ENCODE data around the gene TMC6. TPM values are rescaled to one million over a fixed set of nuclear protein-coding genes. Genes with fewer than 3 reads are reported as not detected.

Gene TMC6
- total RNA-seq, 2 experiments from 2014 or later, result 128 to 132 TPM

DNA sequence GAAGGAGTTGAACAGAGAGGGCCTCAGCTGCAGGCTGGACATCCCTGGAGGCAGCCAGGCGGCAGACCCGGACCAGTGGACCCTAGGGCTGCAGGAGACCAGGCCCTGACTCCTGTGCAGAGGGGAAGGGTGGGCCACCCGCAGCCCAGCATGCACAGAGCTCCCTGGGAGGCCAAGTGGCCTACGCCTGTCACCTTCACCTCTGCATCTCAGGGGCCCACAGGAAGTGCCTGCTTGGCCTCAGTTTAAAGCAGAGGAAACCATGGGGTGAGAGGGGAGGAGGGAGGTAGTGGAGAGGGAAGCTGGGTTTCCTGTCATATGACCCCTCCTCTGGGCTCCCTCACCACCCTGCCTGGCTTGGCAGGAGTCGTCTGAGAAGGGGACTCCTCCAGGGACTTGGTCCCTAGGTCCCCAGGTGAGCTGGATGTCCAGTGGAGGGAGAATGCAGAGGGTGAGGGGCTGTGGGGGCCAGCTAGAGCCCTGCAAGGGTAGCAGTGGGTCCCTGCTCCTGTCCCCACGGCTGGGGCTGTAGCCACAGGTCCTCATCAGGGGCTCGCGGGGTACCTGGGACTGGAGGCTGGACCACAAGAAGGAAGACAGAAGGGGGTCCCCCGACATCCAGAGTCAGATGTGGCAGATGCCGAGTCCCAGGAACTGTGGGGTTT lies 2.0 kb upstream of the TMC6 start, which contains the start of gene TMC8:
Gene TMC8 (plus strand): TSS at position 335 of the 665 bp plus-strand sequence. CDS start 818 bp downstream, outside the sequence.
- ChIA-PET POLR2A (interaction anchor here (1.0 to 1.8 kb wide), 4 partner anchors 8 to 16 kb away, joined by 3 to 8 read pairs (median 6); no protein-coding TSS in a partner anchor), CTCF (interaction anchor here (1.0 to 10.0 kb wide), 3 partner anchors 10 to 39 kb away, joined by 3 to 62 read pairs (median 5); no protein-coding TSS in a partner anchor)

- POLR2A ChIA-PET, result interaction anchor here (1.0 to 1.8 kb wide), 4 partner anchors 9 to 16 kb away, joined by 3 to 8 read pairs (median 6); no protein-coding TSS in a partner anchor
- CTCF ChIA-PET, result interaction anchor here (1.0 to 10.0 kb wide), 3 partner anchors 16 to 46 kb away, joined by 3 to 62 read pairs (median 5); no protein-coding TSS in a partner anchor
These were observed 1.5 kb upstream of the TMC6 start for GRCh38 chr17:78130090-78130436.

GRCh38 chr17:78129351-78130089 lies 965 bp upstream of the TMC6 start:
- CTCF ChIA-PET, result interaction anchor here (0.9 to 10.0 kb wide), 3 partner anchors 15 to 122 kb away, joined by 3 to 62 read pairs (median 5); no protein-coding TSS in a partner anchor

GRCh38 chr17:78127888-78128550 lies 536 bp downstream of the TMC6 start:
- ChIA-PET CTCF (interaction anchor here (0.9 to 10.0 kb wide), 4 partner anchors 8 to 233 kb away, joined by 3 to 68 read pairs (median 33); no protein-coding TSS in a partner anchor), POLR2A (interaction anchor here (0.7 to 1.7 kb wide), 4 partner anchors 9 to 169 kb away, joined by 3 to 7 read pairs (median 4); partner anchors contain the start of gene TNRC6C)

More at GRCh38 chr17:78129351-78130089, 965 bp upstream of the TMC6 start:
- POLR2A ChIA-PET, result interaction anchor here (1.3 to 1.8 kb wide), 3 partner anchors 8 to 15 kb away, joined by 3 to 8 read pairs (median 6); no protein-coding TSS in a partner anchor

DNA sequence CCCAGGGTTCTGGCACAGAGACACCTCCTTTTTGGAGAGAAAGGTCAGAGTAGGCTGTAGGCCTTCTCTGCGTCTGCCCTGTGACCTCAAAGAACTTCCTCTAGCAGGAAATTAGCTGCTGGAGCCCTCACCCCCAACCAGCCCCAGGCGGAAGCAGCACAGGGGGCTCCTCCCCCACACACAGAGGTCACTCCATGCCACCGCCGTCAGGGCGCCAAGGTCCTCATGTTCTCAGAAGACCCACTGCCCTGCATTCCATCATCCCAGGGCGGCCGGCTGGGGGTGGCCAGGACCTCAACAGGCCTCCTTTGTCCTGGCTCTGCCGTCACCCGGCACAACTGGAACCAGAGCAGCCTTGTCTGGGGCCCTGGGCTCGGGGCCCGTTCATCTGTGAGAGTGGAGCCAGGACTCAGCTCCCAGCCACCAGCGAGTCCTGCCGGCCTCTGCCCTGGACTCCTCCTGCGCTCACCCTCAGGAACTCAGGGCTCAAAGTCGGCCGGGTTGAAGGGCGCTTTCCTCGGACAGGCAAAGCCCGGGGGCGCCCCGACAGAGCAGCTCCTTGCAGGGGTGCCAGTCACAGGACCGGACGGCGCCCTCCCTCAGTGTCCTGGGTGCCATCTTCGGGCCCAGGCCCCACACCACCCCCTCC lies 1.2 kb downstream of the TMC6 start:
- POLR2A ChIA-PET, result interaction anchor here (0.7 to 1.7 kb wide), 4 partner anchors 8 to 169 kb away, joined by 3 to 7 read pairs (median 4); partner anchors contain the start of gene TNRC6C
- CTCF ChIA-PET, result interaction anchor here (0.8 to 10.0 kb wide), 5 partner anchors 9 to 233 kb away, joined by 3 to 68 read pairs (median 4); no protein-coding TSS in a partner anchor

- ChIA-PET POLR2A (interaction anchor here (0.7 to 1.7 kb wide), 4 partner anchors 8 to 168 kb away, joined by 3 to 7 read pairs (median 4); partner anchors contain the start of gene TNRC6C), CTCF (interaction anchor here (0.8 to 10.0 kb wide), 4 partner anchors 9 to 18 kb away, joined by 3 to 68 read pairs (median 32); no protein-coding TSS in a partner anchor)
These were observed 1.7 kb downstream of the TMC6 start for GRCh38 chr17:78126895-78127238.

DNA sequence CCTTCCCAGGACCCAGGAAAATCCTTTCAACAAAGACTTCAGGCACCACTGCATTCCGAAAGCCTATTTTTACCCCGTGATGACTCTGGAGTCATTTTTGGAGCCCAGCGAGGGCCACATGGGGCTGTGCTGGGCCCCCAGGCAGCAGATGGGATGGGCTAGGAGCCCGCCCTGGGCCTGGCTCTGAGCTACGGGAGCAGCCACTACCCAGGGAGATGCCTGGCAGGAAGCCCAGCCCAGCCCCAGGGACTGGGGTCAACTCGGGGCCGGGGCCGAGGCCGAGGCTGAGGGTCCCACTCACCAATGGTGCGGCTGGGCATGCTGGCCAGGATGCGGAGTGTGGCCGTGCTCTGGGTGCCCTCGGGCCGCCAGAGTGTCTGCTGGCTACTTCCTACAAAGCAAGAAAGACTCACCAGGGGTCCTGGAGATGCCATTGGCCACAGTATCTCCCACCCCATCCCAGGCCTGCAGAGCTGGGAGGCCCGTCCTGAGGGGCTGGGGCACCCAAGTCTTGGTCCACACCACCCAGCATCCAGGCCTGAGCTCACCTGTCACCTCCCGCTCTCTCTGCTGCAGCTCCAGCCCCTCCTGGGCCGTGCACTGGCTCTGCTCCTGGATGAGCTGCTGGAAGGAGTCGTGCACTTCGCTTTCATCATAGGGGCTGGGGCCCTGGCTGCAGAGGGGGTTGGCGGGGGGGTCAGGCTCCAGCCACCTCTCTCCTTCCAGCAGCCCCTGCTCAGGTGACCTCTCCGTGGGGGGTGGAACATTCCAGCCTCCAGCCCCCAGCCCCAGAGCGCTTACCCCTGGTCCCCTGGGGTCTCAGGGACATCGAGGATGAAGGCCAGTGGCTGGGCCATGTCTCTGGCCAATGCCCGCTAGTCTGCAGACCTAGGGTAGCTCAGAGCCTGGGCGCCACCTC lies 2.3 kb downstream of the TMC6 start:
- CTCF ChIA-PET, result interaction anchor here (0.8 to 10.0 kb wide), 4 partner anchors 10 to 19 kb away, joined by 3 to 68 read pairs (median 32); no protein-coding TSS in a partner anchor
- POLR2A ChIA-PET, result interaction anchor here (1.0 to 1.7 kb wide), 5 partner anchors 11 to 168 kb away, joined by 3 to 7 read pairs (median 6); partner anchors contain the start of gene TNRC6C

DNA sequence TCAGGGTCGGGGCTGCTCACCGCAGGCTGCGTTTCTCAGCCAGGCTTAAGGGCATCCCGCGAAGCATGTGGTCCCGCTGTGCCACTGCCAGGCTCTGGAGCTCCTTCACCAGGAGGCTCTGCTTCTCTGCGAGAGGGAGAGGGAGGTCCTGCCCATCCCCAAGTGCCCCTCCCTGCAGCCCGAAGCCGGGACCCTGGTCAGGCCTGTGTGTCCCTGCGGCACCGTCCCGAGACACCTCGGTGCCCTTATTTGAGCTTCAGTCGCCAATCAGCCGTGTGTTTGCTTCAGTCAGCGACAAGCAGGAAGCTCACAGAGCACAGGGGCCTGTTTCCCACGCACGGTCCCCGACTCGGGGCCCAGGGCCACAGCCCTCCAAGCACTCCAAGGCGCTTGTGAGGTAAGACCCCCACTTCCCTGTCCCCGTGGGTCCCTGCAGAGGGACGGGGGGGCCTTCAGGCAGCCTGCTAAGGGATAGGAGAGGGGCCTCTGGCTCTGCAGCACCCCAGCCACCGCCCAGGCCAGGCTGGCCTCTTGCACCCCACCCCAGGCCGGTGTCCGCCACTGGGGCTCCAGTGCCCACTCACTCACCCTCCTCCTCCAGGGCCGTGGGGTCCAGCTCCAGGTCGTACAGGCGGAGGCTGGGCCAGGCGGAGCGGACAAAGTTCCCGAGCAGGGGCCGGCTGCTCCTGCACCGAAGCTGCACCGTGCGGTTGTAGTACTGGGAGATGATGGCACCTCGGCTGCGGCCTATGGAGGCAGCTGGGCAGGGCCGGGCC lies 3.2 kb downstream of the TMC6 start:
- ChIA-PET POLR2A (interaction anchor here (1.0 to 1.7 kb wide), 5 partner anchors 9 to 44 kb away, joined by 4 to 6 read pairs (median 4); no protein-coding TSS in a partner anchor), CTCF (interaction anchor here (0.6 to 10.0 kb wide), 5 partner anchors 11 to 663 kb away, joined by 3 to 68 read pairs (median 4); no protein-coding TSS in a partner anchor)

- ChIA-PET CTCF (interaction anchor here (0.6 to 10.0 kb wide), 5 partner anchors 11 to 663 kb away, joined by 3 to 68 read pairs (median 4); no protein-coding TSS in a partner anchor), POLR2A (interaction anchor here (1.0 to 1.7 kb wide), 4 partner anchors 10 to 15 kb away, joined by 4 to 6 read pairs (median 4); no protein-coding TSS in a partner anchor)
These were observed 3.8 kb downstream of the TMC6 start for GRCh38 chr17:78124836-78125137.

GRCh38 chr17:78124081-78124835 lies 4.3 kb downstream of the TMC6 start:
- ChIA-PET CTCF (interaction anchor here (1.2 to 10.0 kb wide), 4 partner anchors 10 to 127 kb away, joined by 4 to 68 read pairs (median 33); no protein-coding TSS in a partner anchor), POLR2A (interaction anchor here (0.7 to 1.7 kb wide), 5 partner anchors 10 to 18 kb away, joined by 4 to 6 read pairs (median 4); no protein-coding TSS in a partner anchor)

DNA sequence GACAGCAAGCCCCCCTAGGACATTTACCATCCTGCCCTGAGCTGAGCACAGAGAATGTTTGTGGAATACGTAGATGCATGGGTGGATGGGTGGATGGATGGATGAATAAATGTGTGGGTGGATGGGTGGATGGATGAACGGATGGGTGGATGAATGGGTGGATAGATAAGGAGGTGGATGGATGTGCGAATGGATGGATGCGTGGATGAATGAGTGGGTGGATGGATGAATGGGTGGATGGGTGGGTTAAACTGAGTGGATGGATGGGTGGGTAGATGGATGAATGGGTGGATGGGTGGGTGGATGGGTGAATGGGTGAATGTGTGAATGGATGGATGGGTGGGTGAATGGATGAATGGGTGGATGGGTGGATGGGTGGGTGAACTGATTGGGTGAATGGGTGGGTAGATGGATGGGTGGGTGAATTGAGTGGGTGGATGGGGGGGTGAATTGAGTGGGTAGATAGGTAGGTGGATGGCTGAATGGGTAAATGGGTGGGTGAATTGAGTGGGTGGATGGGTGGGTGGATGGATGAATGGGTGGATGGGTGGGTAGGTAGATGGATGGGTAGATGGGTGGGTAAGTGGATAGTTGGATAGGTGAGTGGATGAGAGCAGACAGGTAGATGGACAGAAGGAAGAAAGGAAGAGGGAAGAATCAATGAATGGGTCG lies 5.2 kb downstream of the TMC6 start:
- CTCF ChIA-PET, result interaction anchor here (2.2 to 10.0 kb wide), 3 partner anchors 9 to 13 kb away, joined by 6 to 68 read pairs (median 62); no protein-coding TSS in a partner anchor
- POLR2A ChIA-PET, result interaction anchor here (0.6 to 0.7 kb wide), 2 partner anchors 19 to 139 kb away, joined by 4 to 6 read pairs; no protein-coding TSS in a partner anchor

DNA sequence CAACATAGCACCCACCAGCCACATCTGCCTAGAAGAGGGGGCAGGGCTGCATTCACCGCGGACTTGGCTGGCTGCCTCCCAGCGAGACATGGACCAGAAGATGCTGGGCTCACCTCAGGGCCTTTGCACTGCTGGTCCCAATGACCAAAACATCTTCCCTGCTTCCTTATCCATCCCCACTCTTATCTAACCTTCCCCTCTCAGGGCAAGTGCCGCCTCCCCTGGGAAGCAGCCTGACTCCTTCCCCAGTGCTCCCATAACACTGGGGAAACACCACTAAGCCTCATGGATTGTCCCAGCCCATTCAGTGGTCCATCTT lies 5.7 kb downstream of the TMC6 start:
- POLR2A ChIA-PET, result interaction anchor here (0.6 kb wide), 1 partner anchor 139 kb away, joined by 6 read pairs; no protein-coding TSS in a partner anchor
- CTCF ChIA-PET, result interaction anchor here (1.5 to 10.0 kb wide), 4 partner anchors 9 to 13 kb away, joined by 4 to 62 read pairs (median 10); no protein-coding TSS in a partner anchor

DNA sequence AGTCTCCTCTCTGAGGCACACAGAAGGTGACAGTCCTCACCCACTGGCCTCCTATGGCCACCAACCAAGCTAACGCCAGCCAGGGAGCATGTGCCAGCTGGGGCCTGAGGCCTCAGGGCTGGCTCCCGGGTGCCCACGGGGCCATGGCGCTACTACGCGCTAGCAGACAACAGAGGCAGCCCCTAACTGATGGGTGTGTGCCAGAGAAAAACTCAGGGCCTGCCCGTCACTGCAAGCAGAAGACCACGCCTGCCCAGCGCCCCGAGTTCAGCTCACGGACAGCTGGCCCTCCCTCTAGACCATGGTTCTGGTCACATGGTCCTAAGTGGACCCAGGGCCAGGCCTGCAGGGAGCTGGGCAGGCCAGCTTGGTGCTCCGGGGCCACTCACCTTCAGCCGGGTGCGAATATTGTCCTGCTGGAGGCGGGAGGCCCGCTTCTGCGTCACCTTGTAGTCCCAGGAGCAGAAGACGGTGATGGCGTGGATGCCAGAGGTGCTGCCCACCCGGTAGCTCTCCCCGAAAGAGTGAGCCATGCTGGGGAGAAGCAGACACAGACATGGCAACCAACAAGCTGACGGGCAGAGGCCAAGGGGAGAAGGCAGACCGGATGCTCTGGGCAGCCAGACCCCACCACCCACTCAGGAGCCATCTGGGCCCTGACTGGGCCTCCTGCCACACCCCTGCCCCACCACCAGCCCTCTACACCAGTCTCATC lies 6.2 kb downstream of the TMC6 start:
- ChIA-PET CTCF (interaction anchor here (1.0 to 10.0 kb wide), 7 partner anchors 8 to 129 kb away, joined by 3 to 62 read pairs (median 4); partner anchors contain the start of gene TK1), POLR2A (interaction anchor here (0.6 to 1.0 kb wide), 2 partner anchors 20 to 140 kb away, joined by 3 to 6 read pairs; no protein-coding TSS in a partner anchor)

DNA sequence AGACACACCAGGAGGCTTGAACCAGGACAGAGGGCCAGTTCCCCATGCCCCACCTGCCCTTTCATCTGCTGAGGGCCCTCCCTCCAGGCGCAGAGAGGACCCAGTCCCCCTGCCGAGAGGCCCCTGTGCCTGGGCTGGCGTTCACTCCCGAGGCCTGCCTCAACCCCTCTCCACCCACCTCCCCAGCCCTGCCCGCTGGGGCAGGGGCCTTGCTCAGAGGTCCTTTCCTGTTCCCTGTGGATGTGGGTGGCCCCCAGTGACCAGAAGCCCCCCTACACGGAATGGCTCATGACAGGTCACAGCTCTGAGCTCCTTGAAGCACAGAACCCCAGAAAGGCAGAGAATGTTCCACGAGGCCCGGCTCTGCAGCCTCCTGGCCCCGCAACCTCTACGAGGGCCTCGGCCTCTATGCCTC lies 6.7 kb downstream of the TMC6 start:
- ChIA-PET POLR2A (interaction anchor here (0.9 to 1.0 kb wide), 2 partner anchors 9 to 20 kb away, joined by 3 read pairs; partner anchors contain the start of gene TMC8), CTCF (interaction anchor here (1.0 to 10.0 kb wide), 7 partner anchors 8 to 129 kb away, joined by 3 to 62 read pairs (median 4); partner anchors contain the start of gene TK1)

Data from activated CD8-positive, alpha-beta memory T cell treated with anti-CD3 and anti-CD28 coated beads for 36 hours (primary cell).